Stimulated activated naive CD4-positive, alpha-beta T cell treated with Interleukin-2 at 50 U/mL for 16 hours (primary cell): ENCODE results near the gene ZFC3H1.
A peak's percentile ranks its signal among the peaks of the same experiment; 100 is the strongest.

Experiments used
- DNase-seq: peaks from one replicate; lab custom pipeline; 2025; lab: John Stamatoyannopoulos, UW

ZFC3H1 gene

GRCh38 chr12:71671816-71672215 is 8.2 kb upstream of the ZFC3H1 start:
- no peak for DNase-seq

- DNase-seq: no peak
Measured at GRCh38 chr12:71671311-71671710, 7.7 kb upstream of the ZFC3H1 start.

GRCh38 chr12:71666259-71666658 is 2.6 kb upstream of the ZFC3H1 start:
- no peak for DNase-seq

GRCh38 chr12:71665090-71665463 is 1.4 kb upstream of the ZFC3H1 start:
- DNase-seq: no peak

GRCh38 chr12:71664411-71665089 is 902 bp upstream of the ZFC3H1 start:
- no peak for DNase-seq

GRCh38 chr12:71662849-71663560 is 643 bp downstream of the ZFC3H1 start:
- peak; percentile 74 for DNase-seq

GRCh38 chr12:71661977-71662530 is 1.6 kb downstream of the ZFC3H1 start:
- no peak for DNase-seq

GRCh38 chr12:71656740-71657139 is 6.9 kb downstream of the ZFC3H1 start:
- DNase-seq: no peak

GRCh38 chr12:71655907-71656306 is 7.7 kb downstream of the ZFC3H1 start:
- no peak for DNase-seq

- DNase-seq: no peak
Measured at GRCh38 chr12:71655495-71655894, 8.2 kb downstream of the ZFC3H1 start.

GRCh38 chr12:71654200-71654599 is 9.4 kb downstream of the ZFC3H1 start:
- DNase-seq: no peak

GRCh38 chr12:71653137-71653536 is 10.5 kb downstream of the ZFC3H1 start:
- no peak for DNase-seq

GRCh38 chr12:71652656-71653055 is 11.0 kb downstream of the ZFC3H1 start:
- DNase-seq: no peak

GRCh38 chr12:71649401-71649800 is 14.2 kb downstream of the ZFC3H1 start:
- DNase-seq: no peak

- DNase-seq: no peak
Measured at GRCh38 chr12:71648537-71648936, 15.1 kb downstream of the ZFC3H1 start.

GRCh38 chr12:71646512-71646911 is 17.1 kb downstream of the ZFC3H1 start:
- no peak for DNase-seq

GRCh38 chr12:71645268-71645667 is 18.4 kb downstream of the ZFC3H1 start:
- DNase-seq: no peak

GRCh38 chr12:71642264-71642663 is 21.4 kb downstream of the ZFC3H1 start:
- no peak for DNase-seq

GRCh38 chr12:71641390-71641789 is 22.3 kb downstream of the ZFC3H1 start:
- DNase-seq: no peak

- DNase-seq: no peak
Measured at GRCh38 chr12:71640316-71640715, 23.3 kb downstream of the ZFC3H1 start.

- DNase-seq: no peak
Measured at GRCh38 chr12:71639341-71639760, 24.3 kb downstream of the ZFC3H1 start.

GRCh38 chr12:71638499-71638898 is 25.1 kb downstream of the ZFC3H1 start:
- no peak for DNase-seq

GRCh38 chr12:71636704-71637115 is 26.9 kb downstream of the ZFC3H1 start:
- DNase-seq: no peak
